Stomach (tissue), 9 donors: Measurements from ENCODE around the gene PPP1R14C. TPM values are rescaled to one million over a fixed set of nuclear protein-coding genes. Genes with fewer than 3 reads are reported as not detected.

Experiments used
- DNase-seq, 2 donors: peaks; one replicate each; pipeline versions ENCODE4 v3.0.0 to v3.0.0-alpha.2; 2013 to 2019
- H3K27ac ChIP-seq, 5 donors: fragments of 200-600 bp in 4 of 5; sonication (generic) in 4 of 5; one replicate each; pipeline ENCODE4 v1.5.1; 2013 to 2019; ENCODE audit warnings: mild to moderate bottlenecking in 1 of 5, moderate library complexity in 1 of 5
- H3K27me3 ChIP-seq, 3 donors: fragments of 200-600 bp; sonication (generic); one replicate each; pipeline ENCODE4 v1.5.1; 2017 to 2019; ENCODE audit warnings: mixed run types in 1 of 3
- H3K36me3 ChIP-seq, 4 donors: fragments of 200-600 bp; sonication (generic); 1 replicate in 3 of 4; 2 replicates in 1 of 4; pipeline ENCODE4 v1.5.1; 2016 to 2019
- H3K4me1 ChIP-seq, 4 donors: fragments of 200-600 bp; sonication (generic); one replicate each; pipeline ENCODE4 v1.5.1; 2016 to 2019
- H3K4me3 ChIP-seq, 4 donors: fragments of 200-600 bp; sonication (generic) in 3 of 4; one replicate each; pipeline ENCODE4 v1.5.1; 2016 to 2019; ENCODE audit warnings: mild to moderate bottlenecking in 1 of 4
- H3K9me3 ChIP-seq, 4 donors: fragments of 200-600 bp; sonication (generic); one replicate each; pipeline ENCODE4 v1.5.1; 2016 to 2019
- EP300 ChIP-seq: sonication (generic); formaldehyde crosslinking; IDR thresholded peaks from one replicate; pipeline ENCODE4 v1.6.1; 2017; ENCODE audit warnings: antibody characterized with exemption
- POLR2A ChIP-seq, 4 donors: fragments of 450-650 bp; IDR thresholded peaks; one replicate each; pipeline ENCODE4 v1.6.1; 2016; ENCODE audit warnings: antibody characterized with exemption in 4 of 4, control low read depth in 2 of 4, mild to moderate bottlenecking in 1 of 4, moderate library complexity in 1 of 4
- POLR2AphosphoS5 ChIP-seq, 3 donors: sonication (generic); formaldehyde crosslinking; IDR thresholded peaks; one replicate each; pipeline ENCODE4 v1.6.1; 2016; ENCODE audit warnings: antibody characterized with exemption in 3 of 3
- WGBS, 5 donors: extraction: QIAGEN DNeasy Blood & Tissue Kit in 3 of 5; methylation state at CpG; one replicate each; pipeline versions ENCODE4 v1.1.5 to v1.1.7; 2013 to 2018; 5-methylcytosine and 5-hydroxymethylcytosine counted together
- intact Hi-C: fragments of 100-400 bp; cut with DNase I; formaldehyde crosslinking; loops from one replicate; pipeline ENCODE4 v1.15.1; 2023; ENCODE audit warnings: low total_unique reads
- polyA plus RNA-seq, 3 donors: library from polyadenylated mRNA; stranded (reverse); fragments of 200-250 nt; gene quantifications; one replicate each; pipeline ENCODE4 v1.2.3, GENCODE V29; 2013
- total RNA-seq, 5 donors: library from RNA; depleted of rRNA; stranded (reverse); fragments of >200 nt; gene quantifications; one replicate each; pipeline versions ENCODE4 v1.1.0 to v1.2.3, GENCODE V29; 2014 to 2016
- TF ChIP-seq, protein P1 (sequence below), 7 experiments: fragments of 450-650 bp in 4 of 7; fragments of 200-600 bp in 3 of 7; sonication (generic) in 3 of 7; IDR thresholded peaks; one replicate each; pipeline ENCODE4 v1.5.1; 2016 to 2019; ENCODE audit warnings: antibody characterized with exemption in 7 of 7, control low read depth in 2 of 7, mild to moderate bottlenecking in 1 of 7
- donor health status: healthy with polysubstance abuse.
- donor health status: Bipolar disorder and iron deficiency.
- donor health status: healthy.

Gene PPP1R14C
- total and polyA plus RNA-seq, 8 donors: 0.25 to 13.8 (median 4.1) TPM; not detected in 3

DNA sequence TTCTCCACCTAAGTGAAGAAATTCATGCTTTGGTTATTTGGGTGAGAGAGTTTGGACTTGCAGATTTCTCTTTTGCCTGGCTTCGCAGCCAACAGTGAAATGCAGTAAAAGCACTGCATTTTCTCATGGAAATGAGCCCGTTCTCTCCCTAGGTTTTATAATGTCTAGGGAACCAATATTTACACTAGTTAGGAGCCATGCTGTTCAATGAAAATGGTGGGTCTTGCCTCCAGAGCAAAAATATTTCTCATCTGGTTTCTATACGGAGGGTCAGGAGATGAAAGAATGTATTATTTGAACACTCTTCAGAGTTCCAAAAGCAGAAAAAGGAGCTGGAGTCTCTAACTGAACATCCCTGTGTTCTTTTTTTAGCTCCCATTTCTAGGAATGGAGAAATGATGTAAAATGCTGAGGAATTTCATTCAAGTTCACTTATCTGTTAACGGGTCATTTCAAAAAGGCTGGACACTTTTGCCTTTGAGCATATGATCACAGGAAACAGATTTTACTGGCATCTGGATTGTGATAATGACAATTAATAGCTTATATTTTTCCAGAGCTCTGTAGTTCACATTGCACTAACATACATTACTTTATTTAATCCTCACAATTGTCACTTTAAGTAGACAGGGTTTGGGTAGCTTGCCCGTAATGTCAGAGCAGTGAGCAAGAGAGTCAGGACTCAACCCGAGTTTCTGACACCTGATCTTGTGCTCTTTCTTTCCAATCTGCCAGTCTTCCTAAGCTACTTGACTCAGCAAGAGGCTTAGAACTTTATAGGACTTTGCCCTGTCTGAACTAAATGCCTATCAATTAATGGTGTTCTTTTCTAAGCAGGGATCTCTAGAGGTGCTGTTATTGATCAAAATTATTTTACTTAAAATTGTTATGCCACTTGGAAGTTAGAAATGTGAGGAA, 78.0 kb downstream of the PPP1R14C start:
- H3K27ac ChIP-seq: no peak overlapping the region
- H3K4me3 ChIP-seq: no peak overlapping the region
- intact Hi-C loops: no loop called here
- no peaks in the 10 kb centered on the region for H3K27me3 ChIP-seq
- 44 to 64% (median 59%) methylated on average over 6 of the region's 6 CpGs for WGBS, 5 donors
- no peaks in the 10 kb centered on the region for H3K9me3 ChIP-seq
- no peaks in the 10 kb centered on the region for H3K36me3 ChIP-seq
- no peaks in the 10 kb centered on the region for H3K4me1 ChIP-seq
- TF ChIP-seq POLR2AphosphoS5 (IDR thresholded peaks at IDR 0.05): no peak
- TF ChIP-seq EP300: no peak
- TF ChIP-seq, protein P1, sequence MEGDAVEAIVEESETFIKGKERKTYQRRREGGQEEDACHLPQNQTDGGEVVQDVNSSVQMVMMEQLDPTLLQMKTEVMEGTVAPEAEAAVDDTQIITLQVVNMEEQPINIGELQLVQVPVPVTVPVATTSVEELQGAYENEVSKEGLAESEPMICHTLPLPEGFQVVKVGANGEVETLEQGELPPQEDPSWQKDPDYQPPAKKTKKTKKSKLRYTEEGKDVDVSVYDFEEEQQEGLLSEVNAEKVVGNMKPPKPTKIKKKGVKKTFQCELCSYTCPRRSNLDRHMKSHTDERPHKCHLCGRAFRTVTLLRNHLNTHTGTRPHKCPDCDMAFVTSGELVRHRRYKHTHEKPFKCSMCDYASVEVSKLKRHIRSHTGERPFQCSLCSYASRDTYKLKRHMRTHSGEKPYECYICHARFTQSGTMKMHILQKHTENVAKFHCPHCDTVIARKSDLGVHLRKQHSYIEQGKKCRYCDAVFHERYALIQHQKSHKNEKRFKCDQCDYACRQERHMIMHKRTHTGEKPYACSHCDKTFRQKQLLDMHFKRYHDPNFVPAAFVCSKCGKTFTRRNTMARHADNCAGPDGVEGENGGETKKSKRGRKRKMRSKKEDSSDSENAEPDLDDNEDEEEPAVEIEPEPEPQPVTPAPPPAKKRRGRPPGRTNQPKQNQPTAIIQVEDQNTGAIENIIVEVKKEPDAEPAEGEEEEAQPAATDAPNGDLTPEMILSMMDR (IDR thresholded peaks at IDR 0.05): no peak
- TF ChIP-seq POLR2A (IDR thresholded peaks at IDR 0.05): no peak
- DNase-seq: no peak

DNA sequence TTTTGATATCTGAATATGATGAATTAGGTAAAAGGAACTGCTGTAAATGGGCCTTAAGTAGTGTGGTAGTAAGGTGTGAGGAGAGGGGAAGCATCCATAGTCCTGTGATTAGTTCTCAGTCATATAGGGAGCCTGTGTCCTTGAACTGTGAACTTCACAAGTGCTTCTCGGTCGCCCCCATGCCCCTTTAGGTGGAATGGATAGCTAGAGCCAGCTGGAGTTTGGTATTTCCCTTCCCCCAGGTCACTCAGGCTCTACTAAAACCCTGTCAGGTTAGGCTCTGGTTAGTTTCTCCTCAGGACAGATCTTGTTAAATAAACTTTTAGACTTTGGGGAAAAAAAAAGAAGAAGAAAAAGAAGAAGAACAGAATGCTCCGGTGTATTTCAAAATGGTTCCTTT, 82.0 kb downstream of the PPP1R14C start:
- DNase-seq: no peak
- Histone ChIP-seq H3K4me3 (no peak overlapping the region), H3K27me3 (peaks cover 0 to 6% (median 0%) of the 10 kb centered on the region in 3 donors), H3K4me1 (no peaks in the 10 kb centered on the region), H3K9me3 (no peaks in the 10 kb centered on the region), H3K36me3 (no peaks in the 10 kb centered on the region), H3K27ac (no peak overlapping the region)
- intact Hi-C loops: no loop called here
- 62 to 88% (median 76%) methylated on average over 3 of the region's 3 CpGs for WGBS, 5 donors
- TF ChIP-seq EP300 (no peak), POLR2AphosphoS5 (IDR thresholded peaks at IDR 0.05) (no peak), POLR2A (IDR thresholded peaks at IDR 0.05) (no peak)
- TF ChIP-seq, protein P1 (IDR thresholded peaks at IDR 0.05): no peak

DNA sequence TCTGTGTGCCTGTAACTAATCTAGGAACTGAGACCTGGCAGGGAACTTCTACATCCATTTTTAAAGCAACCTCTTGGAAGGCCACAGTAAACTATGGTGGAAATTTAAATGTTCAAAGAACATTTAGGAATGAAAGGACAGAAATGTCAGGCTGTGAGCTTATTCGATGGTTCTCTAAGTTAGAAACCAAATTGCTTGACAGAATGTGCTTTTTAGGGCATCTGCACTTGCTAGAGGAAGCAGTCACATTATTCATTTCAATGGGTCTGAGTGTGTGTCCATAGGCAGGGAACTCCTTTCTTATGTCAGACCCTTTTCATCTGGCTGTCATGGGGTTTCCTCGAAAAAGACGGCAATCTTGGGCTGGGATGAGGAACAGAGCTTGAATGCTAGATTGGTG, 84.4 kb downstream of the PPP1R14C start:
- intact Hi-C loops: no loop called here
- H3K27me3 ChIP-seq: peaks cover 0 to 21% (median 0%) of the 10 kb centered on the region in 3 donors
- H3K4me1 ChIP-seq: no peaks in the 10 kb centered on the region
- H3K27ac ChIP-seq: no peak overlapping the region
- H3K9me3 ChIP-seq: no peaks in the 10 kb centered on the region
- 84 to 92% (median 87%) methylated on average over 3 of the region's 3 CpGs for WGBS, 5 donors
- no peak for DNase-seq
- no peaks in the 10 kb centered on the region for H3K36me3 ChIP-seq
- no peak for TF ChIP-seq POLR2AphosphoS5 (IDR thresholded peaks at IDR 0.05)
- TF ChIP-seq EP300: no peak
- no peak for TF ChIP-seq POLR2A (IDR thresholded peaks at IDR 0.05)
- TF ChIP-seq, protein P1 (IDR thresholded peaks at IDR 0.05): no peak
- H3K4me3 ChIP-seq: no peak overlapping the region

DNA sequence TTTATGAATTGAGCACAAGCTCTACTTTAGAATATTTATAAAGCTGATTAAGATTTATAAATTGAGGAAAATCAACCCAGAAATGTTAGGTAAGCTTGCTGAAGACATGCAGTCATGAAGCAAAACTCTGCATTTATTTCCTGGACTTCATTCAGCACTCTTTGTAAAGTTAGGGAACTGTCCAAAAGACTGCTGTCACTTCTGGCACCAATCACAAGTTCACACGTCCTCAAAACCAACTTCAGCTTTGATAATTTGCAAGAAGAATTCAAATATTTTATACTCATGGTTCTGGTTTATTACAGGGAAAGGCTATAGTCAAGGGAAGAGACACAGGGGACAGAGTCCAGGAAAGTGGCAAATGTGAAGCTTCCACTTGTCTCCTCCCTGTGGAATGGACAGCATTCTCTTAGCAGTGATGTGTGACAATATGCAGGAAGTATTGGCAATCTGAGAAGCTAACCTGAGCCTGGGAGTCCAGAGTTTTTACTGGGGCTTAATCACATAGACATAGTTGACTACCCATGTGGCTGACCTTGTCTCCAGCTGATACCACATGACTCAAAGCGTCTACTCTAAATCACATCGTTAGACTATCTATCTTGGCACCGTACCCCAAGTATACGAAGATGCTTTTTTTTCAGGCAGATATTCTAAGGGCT, 85.4 kb downstream of the PPP1R14C start:
- no peaks in the 10 kb centered on the region for H3K9me3 ChIP-seq
- H3K27me3 ChIP-seq: peaks cover 0 to 21% (median 0%) of the 10 kb centered on the region in 3 donors
- H3K36me3 ChIP-seq: no peaks in the 10 kb centered on the region
- H3K27ac ChIP-seq: no peak overlapping the region
- no peaks in the 10 kb centered on the region for H3K4me1 ChIP-seq
- DNase-seq: no peak
- TF ChIP-seq, protein P1 (IDR thresholded peaks at IDR 0.05): no peak
- no peak for TF ChIP-seq POLR2AphosphoS5 (IDR thresholded peaks at IDR 0.05)
- TF ChIP-seq EP300: no peak
- no peak for TF ChIP-seq POLR2A (IDR thresholded peaks at IDR 0.05)
- intact Hi-C loops: no loop called here
- H3K4me3 ChIP-seq: no peak overlapping the region
- WGBS, 5 donors: 69 to 72% (median 71%) methylated on average over 5 of the region's 5 CpGs
